NK-92 (cell line): Measurements from ENCODE around the gene ALKBH5.

Experiments used
- DNase-seq: peaks from one replicate; lab custom pipeline; 2025; ENCODE audit not compliant: unreplicated experiment; lab: John Stamatoyannopoulos, UW

Gene ALKBH5

GRCh38 chr17:18257982-18258355 is 74.3 kb downstream of the ALKBH5 start:
- no peak for DNase-seq

- DNase-seq: no peak
Measured at GRCh38 chr17:18258356-18259038, 74.9 kb downstream of the ALKBH5 start, which contains the start of gene FLII. FLII (minus strand) TSS chr17:18258738; CDS start chr17:18258690, 48 bp downstream.
